ENCODE results near the gene ATP8A1. TPM values are rescaled to one million over a fixed set of nuclear protein-coding genes. Genes with fewer than 3 reads are reported as not detected.

Gene ATP8A1
- total and polyA plus RNA-seq, 2 of the 8 experiments (the other 6 are each of a cell fraction or from before 2014, with no cell fraction given), result 3.7 to 14.9 TPM

GRCh38 chr4:42573249-42573648 is 83.7 kb downstream of the ATP8A1 start:
- 89% methylated on average over 4 of the region's 4 CpGs; no CpG with 5 or more reads in 1 of the 2 experiments for WGBS, 2 experiments (ENCODE audit: extremely low coverage in 1 of 2, insufficient coverage in 1 of 2, insufficient read length in 1 of 2, insufficient replicate concordance in 2 of 2, low coverage in 1 of 2, low lambda C conversion rate in 2 of 2, missing lambda C conversion rate in 1 of 2)
- Histone ChIP-seq H3K9me3 (ENCODE audit: insufficient read depth in 2 of 2, low read depth in 1 of 2, low read length in 1 of 2) (no peaks in the 10 kb centered on the region), H2BK20ac (ENCODE audit: low read length) (no peak overlapping the region), H3K56ac (replicated peaks; ENCODE audit: insufficient read length, low read depth, low read length) (no peak overlapping the region), H3K4me3 (ENCODE audit: extremely low read depth in 1 of 4, insufficient read depth in 2 of 4, low read depth in 3 of 4, low read length in 4 of 4) (no peak overlapping the region), H3K79me2 (ENCODE audit: control insufficient read depth in 1 of 2, insufficient read depth in 2 of 2, low read length in 2 of 2) (no peaks in the 10 kb centered on the region), H3K27ac (ENCODE audit: low read depth, low read length) (no peak overlapping the region), H3K4me1 (replicated peaks in 1 of 4; ENCODE audit: control insufficient read depth in 3 of 4, insufficient read depth in 4 of 4, low read length in 3 of 4) (no peaks in the 10 kb centered on the region), H2BK12ac (ENCODE audit: low read depth, low read length) (no peak overlapping the region), H4K20me1 (replicated peaks in 1 of 2; ENCODE audit: control insufficient read depth in 1 of 2, insufficient read depth in 2 of 2, low read length in 2 of 2) (no peaks in the 10 kb centered on the region), H4K5ac (ENCODE audit: insufficient read length, low read depth, low read length) (no peak overlapping the region), H4K91ac (replicated peaks; ENCODE audit: insufficient read length, low read length) (no peak overlapping the region), H3K4ac (replicated peaks; ENCODE audit: insufficient read length, low read depth, low read length) (no peak overlapping the region), H3K14ac (ENCODE audit: insufficient read length) (no peak overlapping the region), H3K9ac (replicated peaks in 1 of 4; ENCODE audit: extremely low read depth in 1 of 4, low read depth in 3 of 4, low read length in 3 of 4) (no peak overlapping the region), H2BK15ac (ENCODE audit: low read length) (no peak overlapping the region), H2BK120ac (replicated peaks; ENCODE audit: low read depth, low read length) (no peak overlapping the region), H2BK5ac (ENCODE audit: low read depth, low read length) (no peak overlapping the region), H3K79me1 (ENCODE audit: low read depth, low read length) (no peaks in the 10 kb centered on the region), H3K4me2 (ENCODE audit: insufficient read depth in 1 of 2, low read depth in 2 of 2, low read length in 2 of 2) (no peak overlapping the region), H2AFZ (ENCODE audit: low read length) (no peak overlapping the region), H2AK5ac (ENCODE audit: low read depth, low read length) (no peak overlapping the region), H3K18ac (ENCODE audit: extremely low read depth, low read length) (no peak overlapping the region), H4K8ac (ENCODE audit: extremely low read depth, insufficient read depth, low read length) (no peak overlapping the region), H3K27me3 (replicated peaks in 1 of 4; ENCODE audit: control insufficient read depth in 3 of 4, extremely low read depth in 1 of 4, insufficient read depth in 3 of 4, low read length in 3 of 4) (no peaks in the 10 kb centered on the region), H3K23me2 (ENCODE audit: low read depth, low read length) (no peaks in the 10 kb centered on the region), H3K36me3 (ENCODE audit: control insufficient read depth in 2 of 4, insufficient read depth in 4 of 4, low read length in 3 of 4) (no peaks in the 10 kb centered on the region), H3K23ac (ENCODE audit: insufficient read length) (no peak overlapping the region)
- CTCF ChIA-PET (ENCODE audit: partially characterized antibody), result no interaction called here
- POLR2A ChIA-PET (ENCODE audit: partially characterized antibody), result no interaction called here
- DNase-seq (ENCODE audit: low read depth in 1 of 2, low spot score in 2 of 2), result no peak
- no peak for FAIRE-seq
- TF ChIP-seq CREB1 (IDR thresholded peaks at IDR 0.05) (no peak), POLR2AphosphoS5 (IDR thresholded peaks at IDR 0.05; ENCODE audit: low read depth, low read length) (no peak), KDM4A (IDR thresholded peaks at IDR 0.05; ENCODE audit: low read depth, low read length, severe bottlenecking) (no peak), RBBP5 (IDR thresholded peaks at IDR 0.05; ENCODE audit: borderline replicate concordance, low read depth, low read length) (no peak), BRCA1 (IDR thresholded peaks at IDR 0.05; ENCODE audit: low read depth, low read length) (no peak)
